HG03571 (cell line): ENCODE data around the gene HPS1.

Experiments used
- ATAC-seq: cut with Tn5 transposase; IDR thresholded peaks from one replicate; pipeline ENCODE4 v1.9.1; 2021; ENCODE audit not compliant: unreplicated experiment

The HPS1 gene

DNA sequence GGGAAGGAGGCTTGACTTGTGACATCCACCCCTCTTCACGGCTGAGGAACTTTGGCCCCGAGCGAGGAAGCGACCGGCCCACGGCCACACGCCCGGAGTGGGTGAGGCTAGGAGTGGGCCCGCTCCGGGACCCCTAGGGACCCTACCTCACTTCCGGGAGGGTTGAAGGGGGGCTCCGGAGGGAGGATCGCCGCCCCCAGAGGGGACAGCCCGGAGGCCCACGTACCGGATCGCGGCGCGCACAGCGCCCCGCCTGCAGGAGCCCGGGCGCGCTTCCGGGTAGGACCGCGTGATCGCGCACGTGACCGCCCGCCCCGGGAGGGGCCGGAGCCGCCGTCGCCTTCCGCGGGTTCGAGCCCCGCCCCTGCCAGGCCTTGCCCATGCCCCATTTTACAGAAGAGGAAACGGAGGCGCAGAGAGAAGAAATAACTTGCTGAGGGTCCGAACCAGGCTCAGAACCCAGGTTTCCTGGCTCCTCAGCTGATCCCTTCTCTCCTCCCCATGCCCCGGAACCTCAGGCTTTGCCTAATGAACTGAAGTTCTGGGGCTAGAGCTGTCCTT lies at the start of gene HPS1:
Gene HPS1, minus strand, starts transcription at position 275 of the 561 bp plus-strand sequence. CDS start 3,695 bp downstream, outside the sequence.
- ATAC-seq, result peak; percentile 90

- peak; percentile 92 for ATAC-seq
Measured at GRCh38 chr10:98492763-98493162, 46.0 kb upstream of the HPS1 start.

GRCh38 chr10:98489561-98490481 lies 43.1 kb upstream of the HPS1 start:
- no peak for ATAC-seq

DNA sequence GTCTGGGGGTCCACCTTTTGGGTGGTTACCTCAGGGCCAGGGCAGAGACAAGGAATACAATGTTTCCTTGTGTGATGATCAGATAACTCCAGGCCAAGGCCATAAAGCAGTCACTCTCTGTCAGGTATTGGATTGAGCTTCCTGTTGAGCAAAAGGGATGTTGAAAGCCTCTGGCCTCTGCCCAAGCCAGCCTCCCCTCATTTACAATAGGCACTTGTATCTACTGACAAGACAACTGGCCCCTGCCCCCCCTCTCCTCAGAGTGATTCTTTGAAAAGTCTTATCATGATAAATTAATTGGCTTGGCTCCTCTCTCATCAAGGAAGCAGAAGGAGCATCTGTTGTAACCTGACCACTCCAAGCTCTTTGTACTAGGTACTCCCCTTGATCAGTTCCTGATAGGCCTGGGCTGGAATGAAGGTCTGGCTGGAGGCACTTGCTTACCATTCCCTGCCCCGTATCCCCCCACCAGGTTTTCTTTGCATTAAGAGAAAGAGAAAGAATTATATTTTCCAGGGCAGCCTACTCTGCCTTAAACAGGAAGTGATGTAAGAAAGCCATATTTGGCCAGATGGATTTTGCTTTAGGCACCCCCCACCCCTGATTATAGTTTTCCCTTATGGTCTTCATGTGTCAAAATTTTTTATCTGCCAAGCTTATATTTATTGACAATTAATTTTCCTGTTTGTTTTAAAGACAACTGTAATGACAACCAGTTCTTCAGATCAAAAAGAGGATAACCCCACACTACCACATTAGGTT lies 42.1 kb upstream of the HPS1 start:
- no peak for ATAC-seq

DNA sequence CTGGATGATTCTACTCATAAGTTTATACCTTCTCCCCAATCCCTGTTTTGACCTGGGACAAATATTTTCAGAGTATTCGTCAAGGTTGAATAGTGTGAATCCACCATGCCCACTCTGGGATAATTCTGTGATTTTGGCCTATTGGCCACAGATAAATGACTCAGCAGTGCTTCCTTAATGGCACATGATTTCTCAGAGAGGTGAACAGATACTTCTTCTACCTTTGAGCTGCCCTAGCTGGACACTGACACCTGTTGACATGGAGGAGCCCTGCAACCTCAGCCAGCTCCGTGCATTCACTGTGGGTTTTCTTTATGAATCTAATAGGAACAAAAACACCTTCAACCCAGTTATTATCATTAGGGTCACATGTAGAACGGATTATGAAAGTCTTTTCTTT lies 40.9 kb upstream of the HPS1 start:
- ATAC-seq, result no peak

DNA sequence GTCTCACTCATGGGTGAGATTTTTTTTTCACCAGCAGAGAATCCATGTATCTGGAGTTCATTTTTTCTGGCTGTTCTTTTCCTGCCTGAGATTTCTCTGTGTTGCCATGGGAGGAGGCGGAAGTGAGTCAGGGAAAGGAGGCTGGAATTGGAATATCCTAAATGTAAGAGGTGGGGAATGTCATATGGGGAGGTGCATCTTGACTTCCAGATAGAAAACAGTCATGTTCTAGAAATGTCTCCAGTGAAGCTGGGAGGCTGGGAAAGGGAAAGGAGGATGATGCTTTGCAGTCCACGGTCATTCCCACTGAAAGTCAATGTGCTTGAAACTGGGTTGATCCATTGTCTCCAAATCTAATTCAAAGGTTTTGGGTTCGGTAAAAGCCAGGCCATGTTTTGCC lies 39.7 kb upstream of the HPS1 start:
- ATAC-seq, result no peak

DNA sequence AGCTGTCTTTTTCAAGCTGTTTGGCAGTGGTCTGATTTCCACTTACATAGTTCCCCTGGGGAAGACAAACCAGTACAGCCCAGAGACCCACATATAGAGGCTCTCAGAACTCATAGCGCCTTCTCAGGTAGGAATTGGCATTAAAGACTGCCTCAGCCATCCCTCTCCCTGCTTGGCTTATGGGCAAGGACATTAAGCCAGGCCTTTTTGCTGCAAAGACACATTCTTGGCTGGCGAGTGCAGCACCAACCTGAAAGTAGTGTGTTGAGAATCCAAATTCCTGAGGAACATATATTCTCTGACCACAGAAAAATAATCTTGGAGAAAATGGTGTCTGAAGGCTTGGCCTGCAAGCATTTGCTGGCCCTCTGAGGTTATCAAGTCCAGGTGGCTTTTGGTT lies 39.2 kb upstream of the HPS1 start:
- ATAC-seq, result no peak

DNA sequence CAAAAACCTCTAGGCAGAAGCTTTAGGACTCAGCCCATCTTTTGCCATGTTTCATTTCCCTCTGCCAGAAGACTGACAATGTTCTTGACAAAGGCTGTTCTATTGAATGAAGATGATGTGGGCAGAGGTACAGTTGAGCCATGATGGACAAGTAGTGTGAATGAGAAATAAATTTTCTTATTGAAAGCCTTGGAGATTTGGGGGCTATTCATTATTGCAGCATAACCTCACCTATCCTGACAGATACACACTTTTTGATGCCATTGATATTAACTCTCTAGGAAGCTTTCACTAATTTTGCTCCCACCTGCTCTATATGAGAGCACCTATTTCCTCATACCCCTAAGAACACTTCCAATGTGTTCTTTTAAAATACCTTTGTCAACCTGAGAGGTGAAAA lies 36.9 kb upstream of the HPS1 start:
- ATAC-seq, result no peak

- no peak for ATAC-seq
Measured at GRCh38 chr10:98482096-98482495, 35.4 kb upstream of the HPS1 start.

DNA sequence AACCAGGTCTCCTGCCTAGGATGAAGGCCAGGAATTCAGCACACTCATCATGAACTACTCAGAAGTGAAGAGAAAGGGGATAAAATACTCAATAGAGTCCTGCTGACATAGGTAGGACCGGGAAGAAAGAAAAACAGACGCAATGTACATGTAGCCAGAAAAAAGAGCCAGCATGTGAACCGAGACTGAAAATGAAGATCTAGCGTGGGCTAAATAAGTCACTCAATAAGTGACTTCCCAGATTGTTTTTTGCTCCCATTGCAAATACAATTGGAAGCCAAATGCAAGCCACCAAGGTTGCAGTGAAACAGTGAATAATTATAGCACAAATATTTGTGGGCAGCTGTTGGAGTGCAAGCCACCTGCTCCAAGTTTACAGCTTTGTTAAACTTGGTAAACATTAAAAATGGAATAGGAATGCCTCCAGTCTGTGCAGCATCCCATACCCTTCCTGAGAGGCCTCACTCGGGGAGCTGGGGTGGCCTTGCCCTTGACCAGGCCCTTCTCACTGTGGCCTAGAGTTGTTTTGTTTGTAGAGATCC lies 34.7 kb upstream of the HPS1 start:
- no peak for ATAC-seq

DNA sequence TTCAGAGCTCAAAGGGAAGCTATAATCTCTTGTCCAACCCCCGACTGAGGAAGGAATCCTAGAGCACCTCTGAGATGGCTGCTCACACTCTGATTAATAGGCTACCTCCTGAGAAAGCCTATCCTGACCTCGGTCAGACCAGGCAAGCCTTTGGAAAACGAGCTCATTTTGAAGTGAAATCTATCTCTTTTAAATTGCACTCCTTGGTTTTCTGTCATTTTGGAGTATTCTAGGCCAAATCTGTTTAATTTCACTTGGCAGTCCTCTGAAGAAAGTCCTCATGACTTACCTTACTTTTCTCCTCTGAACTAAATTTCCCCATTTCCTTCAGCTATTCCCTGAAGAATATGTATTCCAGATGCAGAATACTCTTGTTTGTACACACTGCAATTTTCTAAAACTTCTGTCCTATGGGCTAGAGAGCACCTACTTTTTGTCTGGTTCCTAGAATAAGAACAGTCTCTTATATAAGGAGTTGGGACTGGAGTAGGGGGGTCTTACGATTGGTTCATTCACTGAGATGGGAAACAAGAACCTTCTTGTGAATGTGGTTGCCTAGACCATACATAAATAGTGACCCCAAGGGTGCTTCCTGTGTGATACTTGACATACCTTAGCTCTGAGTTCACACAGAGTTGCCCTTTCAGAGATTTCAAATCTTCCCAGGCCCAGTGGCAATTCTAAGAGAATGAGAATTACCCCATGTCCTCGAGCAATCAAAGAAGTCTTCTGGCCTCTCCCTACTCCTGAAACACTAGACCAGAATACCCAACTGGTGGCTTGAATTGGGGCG lies 31.9 kb upstream of the HPS1 start:
- ATAC-seq, result no peak

GRCh38 chr10:98477861-98478260 lies 31.1 kb upstream of the HPS1 start:
- ATAC-seq, result no peak

GRCh38 chr10:98474628-98475027 lies 27.9 kb upstream of the HPS1 start:
- ATAC-seq, result peak; percentile 79

GRCh38 chr10:98472196-98472595 lies 25.5 kb upstream of the HPS1 start:
- ATAC-seq, result no peak

GRCh38 chr10:98470850-98471249 lies 24.1 kb upstream of the HPS1 start:
- ATAC-seq, result no peak

DNA sequence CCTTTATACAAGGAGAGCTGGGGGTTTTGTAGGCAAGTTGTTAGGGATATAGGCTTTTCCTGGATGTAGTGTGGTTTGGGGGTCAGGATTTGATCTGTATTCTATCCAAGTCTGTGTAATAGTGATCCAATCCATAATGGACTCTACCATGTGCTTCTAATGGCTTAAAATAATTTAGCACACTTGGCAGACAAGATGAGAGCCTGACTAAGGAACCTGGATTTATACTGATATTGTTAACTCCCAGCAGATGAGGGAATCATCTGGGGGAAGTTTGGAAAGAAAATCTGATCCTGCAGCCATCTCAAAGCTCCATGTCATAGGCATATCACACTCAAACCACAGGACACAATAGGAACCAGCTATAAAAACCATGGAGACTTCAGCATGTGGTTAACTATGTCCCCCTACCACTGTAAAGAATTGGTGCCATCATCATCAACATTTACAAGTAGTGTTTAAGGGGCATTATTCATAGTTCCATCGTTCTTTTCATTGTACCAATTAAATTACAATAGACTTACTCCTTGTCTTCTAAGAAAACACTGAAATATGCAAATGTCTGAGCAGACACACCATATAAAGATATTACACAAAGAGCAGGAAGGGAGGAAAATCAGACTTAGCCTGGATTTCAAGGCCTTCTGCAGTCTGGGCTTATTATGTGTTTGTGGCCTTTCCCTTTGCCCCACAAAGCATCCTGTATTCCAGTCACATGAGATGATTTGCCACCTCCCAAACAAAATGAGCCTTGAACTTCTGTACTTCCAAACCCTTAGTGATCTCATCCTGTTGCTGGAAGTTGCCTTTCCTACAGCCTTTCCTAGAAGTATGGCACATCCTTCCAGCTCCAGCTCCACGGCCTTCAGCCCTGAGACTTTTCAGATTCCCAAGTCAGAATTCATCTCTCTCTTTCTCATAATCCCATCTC lies 22.5 kb upstream of the HPS1 start:
- no peak for ATAC-seq

DNA sequence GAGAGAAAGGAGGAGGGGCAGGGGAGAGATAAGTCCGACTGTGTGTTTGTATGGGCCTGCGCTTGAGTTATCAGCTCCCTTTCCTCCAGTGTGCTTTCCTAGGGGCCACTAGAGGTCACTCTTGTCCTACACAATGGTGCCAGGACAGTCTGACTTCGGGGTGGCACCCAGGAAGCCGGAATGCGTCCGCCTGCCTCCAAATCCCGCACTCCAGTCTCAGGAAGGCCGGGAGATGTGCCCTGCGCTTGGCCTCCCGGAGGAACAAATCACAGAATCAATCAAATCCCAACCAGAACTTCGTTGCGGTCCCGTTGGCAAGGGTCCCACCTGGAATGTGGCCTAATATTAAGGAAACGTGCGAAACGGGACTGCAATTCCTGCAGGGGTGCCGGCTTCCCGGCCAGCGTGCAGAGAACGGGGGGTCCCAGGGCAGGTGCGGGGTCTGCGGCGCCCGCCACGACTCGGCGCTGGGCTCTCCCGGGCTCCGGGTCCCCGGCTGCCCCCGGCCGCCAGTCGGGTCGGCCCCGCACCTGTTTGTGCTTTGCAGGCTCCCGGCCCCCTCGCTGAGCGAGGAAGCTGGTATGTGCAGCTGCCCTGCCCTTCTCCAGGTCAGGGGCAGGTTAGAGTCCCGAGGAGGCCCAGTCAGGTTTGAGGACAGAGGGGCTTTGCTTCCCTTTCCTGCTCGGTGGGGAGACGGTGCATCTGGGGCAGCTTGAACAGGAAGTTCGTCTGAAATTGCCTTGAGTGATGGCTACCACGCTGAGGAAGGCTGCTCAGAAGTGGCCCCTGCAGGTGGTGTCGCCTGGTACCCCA lies 21.0 kb upstream of the HPS1 start:
- peak; percentile 85 for ATAC-seq

GRCh38 chr10:98466861-98467505 lies 20.2 kb upstream of the HPS1 start:
- no peak for ATAC-seq
